Osteoblast (primary cell): ENCODE results near the gene CCNY. TPM values are rescaled to one million over a fixed set of nuclear protein-coding genes. Genes with fewer than 3 reads are reported as not detected.

Experiments used
- DNase-seq: peaks from one replicate; pipeline ENCODE4 v3.0.0; 2011; ENCODE audit warnings: low spot score, mixed read lengths; ENCODE audit not compliant: insufficient read length; ENCODE audit errors: missing footprints
- H2AFZ ChIP-seq: 2 replicates; pipeline ENCODE4 v1.6.0; 2011; ENCODE audit warnings: mild to moderate bottlenecking, low read length
- H3K27ac ChIP-seq: 2 replicates; pipeline ENCODE4 v1.5.1; 2011; ENCODE audit warnings: mild to moderate bottlenecking, low read depth, low read length, moderate library complexity
- H3K27me3 ChIP-seq: 2 replicates; pipeline ENCODE4 v1.6.0; 2012; ENCODE audit warnings: mild to moderate bottlenecking, control low read depth, inconsistent platforms, low read length, moderate library complexity; ENCODE audit not compliant: insufficient read depth
- H3K36me3 ChIP-seq: 2 replicates; pipeline ENCODE4 v1.5.1; 2011; ENCODE audit warnings: mild to moderate bottlenecking, low read length, control low read depth, moderate library complexity; ENCODE audit not compliant: insufficient read depth
- H3K4me1 ChIP-seq: 2 replicates; pipeline ENCODE4 v1.5.1; 2011; ENCODE audit warnings: mild to moderate bottlenecking, low read length, control low read depth, moderate library complexity; ENCODE audit not compliant: insufficient read depth
- H3K4me2 ChIP-seq: 2 replicates; pipeline ENCODE4 v1.6.0; 2011; ENCODE audit warnings: mild to moderate bottlenecking, low read length; ENCODE audit not compliant: insufficient read depth
- H3K4me3 ChIP-seq: fragments of 200-600 bp; sonication (generic); 3 replicates; pipeline ENCODE4 v1.5.1; 2012; ENCODE audit warnings: mild to moderate bottlenecking, low read length, inconsistent platforms; ENCODE audit not compliant: insufficient read depth
- H3K79me2 ChIP-seq: 2 replicates; pipeline ENCODE4 v1.6.0; 2012; ENCODE audit warnings: mild to moderate bottlenecking, low read length, control low read depth, inconsistent platforms; ENCODE audit not compliant: insufficient read depth
- H3K9me3 ChIP-seq: 2 replicates; pipeline ENCODE4 v1.5.1; 2011; ENCODE audit warnings: low read depth, low read length, control low read depth
- H4K20me1 ChIP-seq: 2 replicates; pipeline ENCODE4 v1.6.0; 2012; ENCODE audit warnings: mild to moderate bottlenecking, low read length, control low read depth; ENCODE audit not compliant: insufficient read depth
- CTCF ChIP-seq: IDR thresholded peaks from 2 replicates; pipeline ENCODE4 v1.5.1; 2011; ENCODE audit warnings: mild to moderate bottlenecking, low read depth, low read length, moderate library complexity; ENCODE audit errors: extremely low read depth
- total RNA-seq: library from RNA; depleted of rRNA; stranded (reverse); fragments of >200 nt; gene quantifications from 2 replicates; pipeline ENCODE4 v1.2.3, GENCODE V29; 2012

Gene CCNY
- total RNA-seq, 1 donor, result 53.2 TPM

GRCh38 chr10:35503578-35503977 is 167.3 kb downstream of the CCNY start:
- H3K4me1 ChIP-seq, result no peaks in the 10 kb centered on the region
- no peaks in the 10 kb centered on the region for H3K9me3 ChIP-seq
- H3K4me2 ChIP-seq, result no peak overlapping the region
- H4K20me1 ChIP-seq, result peaks cover 24% of the 10 kb centered on the region
- no peak for TF ChIP-seq CTCF
- H3K27ac ChIP-seq, result no peak overlapping the region
- no peak overlapping the region for H3K4me3 ChIP-seq
- no peaks in the 10 kb centered on the region for H3K36me3 ChIP-seq
- no peaks in the 10 kb centered on the region for H3K27me3 ChIP-seq
- no peak for DNase-seq
- H3K79me2 ChIP-seq, result peaks cover 69% of the 10 kb centered on the region
- H2AFZ ChIP-seq, result no peak overlapping the region

GRCh38 chr10:35504132-35504531 is 167.8 kb downstream of the CCNY start:
- no peak for TF ChIP-seq CTCF
- Histone ChIP-seq H3K4me1 (no peaks in the 10 kb centered on the region), H3K27me3 (no peaks in the 10 kb centered on the region), H3K27ac (no peak overlapping the region), H3K4me2 (no peak overlapping the region), H3K9me3 (no peaks in the 10 kb centered on the region), H4K20me1 (peaks cover 23% of the 10 kb centered on the region), H3K4me3 (no peak overlapping the region), H3K36me3 (no peaks in the 10 kb centered on the region), H3K79me2 (peaks cover 66% of the 10 kb centered on the region), H2AFZ (no peak overlapping the region)
- no peak for DNase-seq

GRCh38 chr10:35505241-35505873 is 169.0 kb downstream of the CCNY start:
- peaks cover 24% of the 10 kb centered on the region for H4K20me1 ChIP-seq
- no peaks in the 10 kb centered on the region for H3K4me1 ChIP-seq
- DNase-seq, result no peak
- no peak overlapping the region for H3K4me3 ChIP-seq
- H3K79me2 ChIP-seq, result peaks cover 60% of the 10 kb centered on the region
- no peak overlapping the region for H3K27ac ChIP-seq
- H3K4me2 ChIP-seq, result no peak overlapping the region
- no peaks in the 10 kb centered on the region for H3K9me3 ChIP-seq
- H3K27me3 ChIP-seq, result no peaks in the 10 kb centered on the region
- H3K36me3 ChIP-seq, result no peaks in the 10 kb centered on the region
- no peak for TF ChIP-seq CTCF
- no peak overlapping the region for H2AFZ ChIP-seq

DNA sequence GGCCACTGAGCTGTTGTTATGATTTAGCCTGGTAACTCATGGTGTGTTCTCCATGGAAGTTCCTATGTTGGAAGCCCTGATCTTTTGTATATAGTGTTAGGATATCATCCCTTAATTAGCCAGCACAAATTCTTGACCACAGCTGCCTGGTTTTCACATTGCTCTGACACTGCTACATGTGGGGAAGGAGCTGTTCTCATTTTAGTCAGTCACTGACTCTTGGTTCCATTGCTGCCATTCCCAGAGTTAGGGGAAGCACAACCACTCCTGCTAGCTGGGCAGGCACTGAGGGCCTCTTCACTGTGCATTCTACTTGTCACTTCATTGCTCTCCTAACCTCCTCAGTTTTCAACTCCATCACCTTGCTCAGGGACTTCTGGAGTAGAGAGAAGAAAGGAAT is 170.4 kb downstream of the CCNY start:
- Histone ChIP-seq H3K4me3 (no peak overlapping the region), H2AFZ (no peak overlapping the region), H3K27ac (no peak overlapping the region), H3K4me2 (no peak overlapping the region), H3K9me3 (no peaks in the 10 kb centered on the region), H3K36me3 (no peaks in the 10 kb centered on the region), H3K4me1 (no peaks in the 10 kb centered on the region), H3K79me2 (peaks cover 58% of the 10 kb centered on the region), H3K27me3 (no peaks in the 10 kb centered on the region), H4K20me1 (peaks cover 15% of the 10 kb centered on the region)
- no peak for TF ChIP-seq CTCF
- no peak for DNase-seq
